Right forelimb (tissue), 1 donor: Measurements from ENCODE around the gene TNFAIP8L1.
"Not testable (repeated sequence)": the region's sequence is repeated elsewhere in the genome, so short reads cannot be mapped to it uniquely, and the experiment has no call there.

Source experiments
- DNase-seq: peaks from one replicate; pipeline ENCODE4 v3.0.0-alpha.2; 2018

The TNFAIP8L1 gene

DNA sequence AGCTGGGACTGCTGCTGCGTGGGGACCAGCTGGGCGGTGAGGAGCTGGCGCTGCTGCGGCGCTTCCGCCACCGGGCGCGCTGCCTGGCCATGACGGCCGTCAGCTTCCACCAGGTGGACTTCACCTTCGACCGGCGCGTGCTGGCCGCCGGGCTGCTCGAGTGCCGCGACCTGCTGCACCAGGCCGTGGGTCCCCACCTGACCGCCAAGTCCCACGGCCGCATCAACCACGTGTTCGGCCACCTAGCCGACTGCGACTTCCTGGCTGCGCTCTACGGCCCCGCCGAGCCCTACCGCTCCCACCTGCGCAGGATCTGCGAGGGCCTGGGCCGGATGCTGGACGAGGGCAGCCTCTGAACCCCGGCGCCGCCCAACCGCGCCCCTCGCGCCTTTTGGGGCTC is 12.8 kb downstream of the TNFAIP8L1 start:
- DNase-seq, result no peak

DNA sequence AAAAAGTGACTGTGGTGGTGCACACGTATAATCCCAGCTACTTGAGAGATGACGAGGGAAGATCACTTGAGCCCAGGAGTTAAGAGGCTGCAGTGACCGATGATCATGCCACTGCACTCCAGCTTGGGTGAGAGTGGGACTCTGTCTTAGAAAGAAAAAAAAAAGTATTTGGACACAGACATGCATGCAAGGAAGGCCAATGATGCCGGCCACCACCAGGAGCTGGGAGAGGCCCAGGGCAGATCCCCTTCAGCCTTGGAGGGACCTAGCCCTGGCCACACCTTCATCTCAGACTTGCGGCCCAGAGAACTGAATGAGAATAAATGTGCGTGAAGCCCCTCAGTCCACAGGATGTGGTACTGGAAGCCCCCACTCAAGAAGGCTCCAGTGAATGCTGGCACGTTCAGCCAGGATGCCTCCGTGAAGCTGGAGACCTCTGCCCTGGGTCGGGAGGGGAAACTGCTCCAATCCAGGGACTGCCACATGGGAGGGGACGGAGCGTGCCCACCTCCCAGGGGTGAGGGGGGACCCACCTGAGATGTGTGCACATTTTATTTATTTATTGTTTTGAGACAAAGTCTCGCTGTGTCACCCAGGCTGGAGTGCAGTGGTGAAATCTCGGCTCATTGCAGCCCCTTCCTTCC is 14.6 kb downstream of the TNFAIP8L1 start:
- no peak for DNase-seq

DNA sequence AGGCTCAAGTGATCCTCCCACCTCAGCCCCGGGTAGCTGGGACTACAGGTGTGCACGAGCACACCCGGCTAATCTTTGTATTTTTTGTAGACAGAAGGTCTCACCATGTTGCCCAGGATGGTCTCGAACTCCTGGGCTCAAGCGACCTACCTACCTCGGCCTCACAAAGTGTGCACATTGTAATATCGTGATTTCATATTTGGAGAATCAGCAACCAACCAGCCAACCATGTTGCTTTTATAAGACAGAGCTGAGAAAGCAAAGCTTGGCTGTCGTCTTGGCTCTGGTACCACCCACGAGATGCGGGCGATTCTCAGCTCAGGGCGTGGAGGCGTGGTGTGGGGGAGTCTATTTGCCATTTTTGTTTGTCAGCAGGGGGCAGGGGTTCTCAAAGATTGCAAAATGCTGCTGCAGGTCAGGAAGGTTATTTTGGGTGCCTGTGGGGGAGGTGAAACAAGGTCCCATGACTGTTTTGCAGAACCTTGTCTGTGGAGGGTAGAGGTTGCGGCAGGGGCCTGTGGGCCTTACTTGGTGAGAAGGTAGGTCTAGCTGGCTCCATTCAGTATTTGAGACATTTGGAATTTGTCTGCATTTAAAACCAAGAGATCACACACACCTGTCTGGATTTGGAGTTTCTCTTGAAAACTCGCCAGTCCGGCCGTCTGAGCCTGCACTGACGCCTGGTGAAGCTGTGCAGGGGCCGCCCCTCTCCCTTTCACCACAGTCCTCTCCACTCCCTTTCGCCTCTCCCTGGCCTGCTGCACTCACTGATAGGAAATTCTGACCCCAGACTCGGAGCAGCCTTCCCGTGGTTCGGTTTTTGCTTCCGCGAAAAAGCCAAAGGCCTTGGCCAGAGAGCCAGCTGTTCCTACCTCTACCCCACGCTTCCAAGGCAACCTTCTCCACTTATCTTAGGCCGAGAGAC is 15.4 kb downstream of the TNFAIP8L1 start:
- no peak for DNase-seq

DNA sequence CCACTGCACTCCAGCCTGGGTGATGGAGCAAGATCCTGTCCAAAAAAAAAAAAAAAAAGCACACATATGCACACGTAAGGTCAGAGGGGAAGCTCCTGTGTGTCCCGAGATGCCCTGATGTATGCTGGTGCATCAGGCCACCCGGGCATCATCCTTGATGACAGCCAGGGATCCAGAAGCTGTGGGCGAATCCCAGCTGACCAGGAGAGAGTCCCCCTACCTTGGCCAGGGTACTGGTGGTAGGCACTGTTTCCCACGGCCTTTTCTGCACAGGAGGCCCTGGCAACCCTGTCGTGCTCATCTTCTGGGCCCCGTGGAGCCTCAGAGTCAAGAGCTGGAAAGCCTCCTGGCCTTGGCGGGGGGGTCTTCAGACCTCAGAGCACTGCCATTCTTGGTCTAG is 16.8 kb downstream of the TNFAIP8L1 start:
- DNase-seq, result no peak

DNA sequence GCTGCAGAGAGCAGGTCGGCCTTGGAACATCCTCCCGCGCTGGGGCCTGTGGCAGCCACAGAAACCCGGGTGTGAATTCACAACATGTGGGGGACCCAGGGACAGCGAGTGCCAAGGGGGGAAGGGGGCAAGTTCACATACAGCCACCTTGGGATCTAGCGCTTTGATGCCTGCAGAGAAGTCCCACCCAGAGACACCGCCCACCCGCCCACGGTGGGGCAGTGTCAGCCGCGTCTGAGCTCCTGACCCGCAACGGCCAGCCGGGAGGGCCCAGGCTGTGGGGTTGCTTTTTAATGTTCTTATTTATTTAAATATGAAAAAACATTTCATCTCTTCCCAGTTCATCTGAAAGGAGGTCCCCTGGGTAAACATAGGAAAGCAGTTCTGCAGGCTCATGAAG is 17.9 kb downstream of the TNFAIP8L1 start:
- DNase-seq, result no peak

DNA sequence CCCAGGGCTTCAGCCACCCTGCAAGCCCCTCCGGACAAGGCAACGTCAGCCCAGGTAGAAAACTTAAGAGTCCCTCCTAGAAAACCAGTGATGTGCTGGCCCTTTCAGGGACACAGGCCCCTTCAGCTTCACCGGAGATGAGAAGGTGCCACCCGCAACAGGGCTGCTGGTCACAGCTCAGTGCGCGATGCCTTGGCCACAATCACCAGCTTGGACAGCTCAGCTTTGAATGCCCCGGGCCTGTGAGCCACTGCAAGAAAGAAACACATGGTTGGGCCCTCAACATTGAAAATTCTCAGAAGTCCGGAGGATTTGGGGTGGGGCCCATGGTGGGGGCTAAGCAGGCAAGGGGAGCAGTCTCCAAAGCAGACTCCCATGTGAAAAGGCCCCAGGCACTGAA is 18.5 kb downstream of the TNFAIP8L1 start:
- DNase-seq, result no peak

DNA sequence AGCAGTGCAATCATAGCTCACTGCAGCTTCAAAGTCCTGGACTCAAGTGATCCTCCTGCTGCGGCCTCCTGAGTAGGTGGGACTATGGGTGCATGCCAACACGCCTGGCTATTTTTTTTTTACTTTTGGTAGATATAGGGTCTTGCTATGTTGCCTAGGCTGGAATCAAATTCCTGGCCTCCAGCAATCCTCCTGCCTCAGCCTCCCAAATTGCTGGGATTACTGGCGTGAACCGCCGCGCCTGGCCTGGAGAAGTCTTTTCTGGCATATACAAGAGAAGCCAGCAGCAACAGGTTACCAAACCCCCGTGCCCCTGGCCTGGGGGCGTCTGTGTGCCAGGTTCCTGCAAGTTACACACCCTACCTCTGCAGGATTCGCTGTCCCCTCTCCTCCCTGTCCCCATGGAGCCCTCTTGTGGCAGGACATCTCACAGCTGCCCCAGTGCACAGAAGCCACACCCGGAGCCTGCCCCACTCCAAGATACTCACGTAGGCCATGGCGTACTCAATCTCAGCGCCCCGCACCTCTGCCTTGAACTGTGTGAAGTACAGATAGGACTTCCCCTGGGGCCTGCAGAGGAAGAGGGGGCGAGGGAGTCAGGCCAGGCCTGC is 21.0 kb downstream of the TNFAIP8L1 start:
- no peak for DNase-seq

DNA sequence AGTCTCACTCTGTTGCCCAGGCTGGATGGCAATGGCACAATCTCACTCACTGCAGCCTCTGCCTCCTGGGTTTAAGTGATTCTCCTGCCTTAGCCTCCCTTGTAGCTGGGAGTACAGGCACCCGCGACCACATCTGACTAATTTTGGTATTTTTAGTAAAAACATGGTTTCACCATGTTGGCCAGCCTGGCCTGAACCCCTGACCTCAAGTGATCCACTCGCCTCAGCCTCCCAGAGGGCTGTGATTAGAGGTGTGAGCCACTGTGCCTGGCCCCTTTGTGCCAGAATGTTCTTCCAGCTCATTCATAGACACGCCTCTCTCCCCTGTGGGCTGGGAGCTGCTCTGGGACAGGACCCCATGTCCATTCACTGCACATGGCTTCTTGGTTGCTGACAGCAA is 21.7 kb downstream of the TNFAIP8L1 start:
- no peak for DNase-seq

DNA sequence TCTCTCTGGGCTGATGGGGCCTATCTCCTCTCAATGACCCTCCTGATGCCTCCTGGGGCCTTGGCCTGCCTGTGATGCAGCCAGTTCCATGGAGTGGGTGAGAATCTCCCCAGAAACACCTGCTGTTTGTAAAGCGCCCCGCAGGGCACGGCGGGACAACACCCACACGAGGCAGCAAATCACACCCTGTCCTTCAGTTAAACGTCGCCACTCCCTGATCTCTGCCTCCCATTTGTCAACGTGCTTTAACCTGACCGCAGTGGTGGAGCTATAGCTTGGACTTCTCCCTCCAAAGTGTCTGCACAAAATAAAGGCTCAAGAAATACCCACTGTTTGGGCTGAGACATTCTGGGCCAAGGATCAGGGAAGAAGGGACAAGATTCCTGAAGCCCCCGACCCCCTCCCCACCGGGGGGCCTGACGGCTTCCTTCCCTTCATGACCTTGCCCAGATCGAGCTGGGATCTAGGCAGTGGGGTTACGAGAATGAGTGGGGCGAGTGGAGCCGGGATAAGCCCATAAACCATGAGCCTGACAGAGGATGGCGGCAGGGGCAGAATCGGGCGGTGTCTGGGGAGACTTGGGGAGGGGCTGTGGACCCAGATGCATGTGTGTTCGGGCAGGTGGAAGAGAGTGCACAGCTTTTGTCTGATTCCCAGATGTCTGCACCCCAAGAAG is 22.8 kb downstream of the TNFAIP8L1 start:
- DNase-seq, result no peak

DNA sequence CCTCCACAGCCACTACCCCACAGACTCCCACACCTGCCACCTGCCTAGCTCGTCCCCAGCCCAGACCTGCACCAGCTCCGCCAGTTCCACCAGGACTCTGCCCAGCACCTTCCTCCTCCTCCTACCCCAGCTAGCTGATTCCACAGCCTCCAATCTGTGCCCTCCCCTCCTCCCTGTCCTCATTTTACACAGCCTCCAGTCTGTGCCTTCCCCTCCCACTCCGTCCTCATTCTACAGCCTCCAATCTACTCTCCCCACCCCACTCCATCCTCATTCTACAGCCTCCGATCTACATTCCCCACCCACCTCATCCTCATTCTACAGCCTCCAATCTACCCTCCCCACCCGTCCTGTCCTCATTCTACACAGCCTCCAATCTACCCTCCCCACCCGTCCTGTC is 23.5 kb downstream of the TNFAIP8L1 start:
- no peak for DNase-seq

DNA sequence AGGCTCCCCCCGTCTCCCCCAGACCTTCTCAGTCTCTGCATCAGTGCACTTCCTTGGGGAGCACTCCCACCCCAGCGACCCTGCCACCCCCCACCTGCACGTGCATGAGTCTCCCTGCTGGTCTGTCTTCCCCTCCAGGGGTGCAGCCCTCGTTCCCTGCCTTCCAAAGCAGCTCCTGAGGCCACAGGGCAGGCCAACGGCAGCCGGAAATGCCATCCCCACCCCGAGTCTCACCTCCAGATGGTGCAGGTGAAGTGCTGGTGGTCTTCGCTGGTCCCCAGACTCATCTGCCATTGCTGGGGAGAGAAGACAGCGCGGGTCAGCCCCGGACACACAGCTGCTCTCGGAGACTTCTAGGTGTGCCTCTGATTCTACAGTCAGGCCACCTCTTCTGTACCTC is 25.3 kb downstream of the TNFAIP8L1 start:
- DNase-seq, result no peak

DNA sequence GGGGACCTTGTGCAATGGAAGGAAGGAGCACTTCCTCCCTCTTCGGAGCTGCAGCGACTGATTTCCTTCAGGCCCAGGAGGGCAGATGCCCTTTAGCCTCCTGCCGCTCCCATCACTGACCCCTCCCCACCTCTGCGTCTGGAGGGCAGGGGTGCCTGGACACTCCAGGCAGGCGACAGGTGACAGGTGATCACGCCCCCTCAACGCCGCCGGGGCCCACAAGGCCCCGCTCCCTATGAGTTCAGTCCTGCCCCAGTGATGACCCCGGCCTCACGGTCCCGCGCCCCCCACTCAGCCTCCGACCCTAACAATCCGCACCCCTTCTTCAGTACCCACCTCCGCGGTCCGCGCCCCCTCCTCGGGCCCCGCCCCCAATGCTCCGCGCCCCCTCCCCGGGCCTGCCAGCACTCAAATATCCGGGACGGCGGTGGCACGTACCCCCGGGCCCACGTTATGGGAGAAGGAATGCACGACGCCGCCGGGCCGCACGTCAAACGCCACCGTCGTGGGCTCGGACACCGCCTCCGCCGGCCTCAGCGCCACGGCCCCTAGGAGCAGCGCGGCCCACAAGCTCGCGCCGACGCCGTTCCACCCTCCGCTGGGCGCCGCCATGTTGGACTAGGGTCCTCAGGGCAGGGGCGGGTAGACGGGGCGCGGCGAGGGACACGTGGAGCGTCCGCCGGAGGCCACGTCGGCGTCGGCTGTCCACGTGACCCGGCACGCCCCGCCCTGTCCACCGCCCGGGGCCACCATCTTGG is 30.6 kb downstream of the TNFAIP8L1 start, which contains the start of gene MYDGF:
TSS of gene MYDGF (minus strand) at position 620 of the 758 bp plus-strand sequence. CDS start at position 612, 8 bp downstream.
- peak; percentile 94 for DNase-seq

DNA sequence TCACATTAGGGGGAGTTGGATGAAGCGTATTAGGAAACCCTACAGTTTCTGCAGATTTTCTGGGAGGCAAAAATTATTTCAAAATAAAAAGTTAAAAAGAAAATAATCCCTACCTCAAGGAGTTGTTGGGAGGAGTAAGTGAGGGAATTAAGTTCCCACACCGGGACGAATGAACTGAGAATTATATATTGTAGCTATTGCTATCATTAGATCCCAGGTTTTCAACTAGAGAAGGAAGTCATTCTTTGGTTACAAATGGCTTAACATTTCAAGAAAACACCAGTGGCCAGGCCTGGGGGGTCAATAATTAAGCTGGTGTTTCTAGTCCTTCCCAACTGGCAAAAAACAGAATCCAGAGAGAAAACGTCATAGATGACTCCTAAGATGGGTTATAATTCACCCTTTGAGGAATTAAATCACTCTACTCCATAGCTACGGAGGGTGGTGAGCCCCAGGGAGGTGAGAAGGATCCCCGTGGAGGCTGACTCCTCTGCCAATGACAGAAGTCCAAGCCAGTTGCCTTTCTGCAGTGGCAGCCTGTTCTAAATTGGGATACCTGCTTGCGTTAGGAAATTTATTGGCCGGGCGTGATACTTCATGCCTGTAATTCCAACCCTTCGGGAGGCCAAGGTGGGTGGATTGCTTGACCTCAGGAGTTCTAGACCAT is 32.0 kb downstream of the TNFAIP8L1 start:
- no peak for DNase-seq

DNA sequence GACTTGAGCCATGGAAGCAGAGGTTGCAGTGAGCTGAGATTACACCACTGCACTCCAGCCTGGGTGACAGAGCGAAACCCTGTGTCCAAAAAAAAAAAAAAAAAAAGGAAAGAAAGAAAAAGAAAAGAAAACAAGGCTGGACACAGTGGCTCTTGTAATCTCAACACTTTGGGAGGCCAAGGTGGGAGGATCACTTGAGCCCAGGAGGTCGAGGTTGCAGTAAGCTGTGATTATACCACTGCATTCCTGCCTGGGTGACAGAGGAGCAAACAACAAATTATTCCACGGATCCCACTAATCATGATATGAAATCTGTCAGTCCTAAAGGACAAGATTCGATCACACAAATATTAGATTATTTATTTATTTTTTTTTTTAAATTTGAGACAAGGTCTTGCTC is 33.9 kb downstream of the TNFAIP8L1 start:
- DNase-seq, result no peak

DNA sequence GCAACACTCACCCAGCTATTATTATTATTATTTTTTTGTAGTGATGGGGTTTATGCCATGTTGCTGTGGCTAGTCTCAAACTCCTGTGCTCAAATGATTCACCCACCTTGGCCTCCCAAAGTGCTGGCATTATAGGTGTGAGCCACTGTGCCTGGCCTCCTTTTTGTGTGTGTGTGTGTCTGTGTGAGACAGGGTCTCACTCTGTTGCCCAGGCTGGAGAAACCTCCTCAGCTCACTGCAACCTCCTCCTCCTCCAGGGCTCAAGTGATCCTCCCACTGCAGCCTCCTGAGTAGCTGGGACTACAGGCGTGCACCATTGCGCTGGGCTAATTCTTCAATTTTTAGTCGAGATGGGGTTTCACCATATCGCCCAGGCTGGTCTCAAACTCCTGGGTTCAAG is 34.4 kb downstream of the TNFAIP8L1 start:
- no peak for DNase-seq

DNA sequence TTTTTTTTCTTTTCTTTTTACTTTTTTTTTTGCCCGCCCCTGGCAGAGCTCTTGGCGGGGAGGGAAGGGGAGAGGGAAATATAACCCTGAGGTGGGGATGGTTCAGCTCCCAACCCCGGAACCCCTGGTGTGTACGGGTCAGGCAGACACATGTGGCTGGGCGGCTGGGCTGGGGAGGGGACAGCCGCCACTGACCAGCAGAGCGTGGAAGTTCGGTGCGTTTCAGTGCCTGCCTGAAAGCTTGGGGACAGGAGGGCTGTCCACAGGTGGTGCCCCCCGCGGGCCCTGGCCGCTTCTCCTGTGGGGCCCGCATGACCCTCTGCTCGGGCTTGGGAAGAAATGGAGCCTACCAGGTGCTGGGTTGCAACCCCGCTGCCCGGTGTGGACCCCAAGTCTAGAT is 36.0 kb downstream of the TNFAIP8L1 start:
- DNase-seq, result no peak

DNA sequence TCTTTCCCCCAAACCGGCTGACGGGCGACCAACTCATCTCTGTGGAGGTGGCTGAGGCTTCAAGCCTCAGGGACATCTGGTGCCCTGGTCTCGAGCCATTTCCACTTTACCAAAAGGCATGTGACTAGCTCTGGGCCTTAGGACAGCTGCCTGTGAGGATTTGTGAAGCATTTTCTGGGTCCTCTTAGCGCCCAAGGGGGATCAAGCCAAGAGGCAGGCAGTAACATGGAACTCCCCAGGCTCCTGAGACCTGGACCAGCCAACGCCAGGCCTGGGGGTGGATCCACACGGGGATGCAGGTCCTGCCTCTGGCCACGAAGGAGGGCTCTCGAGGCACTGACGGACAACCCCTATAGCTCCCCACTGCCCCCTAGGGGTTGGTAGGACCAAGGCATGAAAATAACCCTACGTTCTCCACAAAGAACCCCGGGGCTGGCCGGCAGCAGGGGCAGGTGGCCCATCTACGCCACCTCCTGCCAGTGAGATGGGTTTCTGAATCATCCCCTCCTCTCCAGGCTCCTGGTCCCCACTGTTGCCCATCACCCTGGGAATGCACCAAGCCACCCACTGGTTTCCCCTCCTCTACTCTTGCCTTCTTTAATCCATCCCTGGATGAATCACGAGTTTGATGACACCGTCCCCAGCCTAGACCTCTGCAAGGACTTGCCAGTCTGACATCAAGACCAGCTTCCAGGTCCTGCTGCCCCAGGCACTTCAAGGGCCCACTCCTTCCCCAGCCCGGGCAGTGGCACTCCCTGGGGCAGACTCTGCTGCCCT is 37.8 kb downstream of the TNFAIP8L1 start:
- no peak for DNase-seq

DNA sequence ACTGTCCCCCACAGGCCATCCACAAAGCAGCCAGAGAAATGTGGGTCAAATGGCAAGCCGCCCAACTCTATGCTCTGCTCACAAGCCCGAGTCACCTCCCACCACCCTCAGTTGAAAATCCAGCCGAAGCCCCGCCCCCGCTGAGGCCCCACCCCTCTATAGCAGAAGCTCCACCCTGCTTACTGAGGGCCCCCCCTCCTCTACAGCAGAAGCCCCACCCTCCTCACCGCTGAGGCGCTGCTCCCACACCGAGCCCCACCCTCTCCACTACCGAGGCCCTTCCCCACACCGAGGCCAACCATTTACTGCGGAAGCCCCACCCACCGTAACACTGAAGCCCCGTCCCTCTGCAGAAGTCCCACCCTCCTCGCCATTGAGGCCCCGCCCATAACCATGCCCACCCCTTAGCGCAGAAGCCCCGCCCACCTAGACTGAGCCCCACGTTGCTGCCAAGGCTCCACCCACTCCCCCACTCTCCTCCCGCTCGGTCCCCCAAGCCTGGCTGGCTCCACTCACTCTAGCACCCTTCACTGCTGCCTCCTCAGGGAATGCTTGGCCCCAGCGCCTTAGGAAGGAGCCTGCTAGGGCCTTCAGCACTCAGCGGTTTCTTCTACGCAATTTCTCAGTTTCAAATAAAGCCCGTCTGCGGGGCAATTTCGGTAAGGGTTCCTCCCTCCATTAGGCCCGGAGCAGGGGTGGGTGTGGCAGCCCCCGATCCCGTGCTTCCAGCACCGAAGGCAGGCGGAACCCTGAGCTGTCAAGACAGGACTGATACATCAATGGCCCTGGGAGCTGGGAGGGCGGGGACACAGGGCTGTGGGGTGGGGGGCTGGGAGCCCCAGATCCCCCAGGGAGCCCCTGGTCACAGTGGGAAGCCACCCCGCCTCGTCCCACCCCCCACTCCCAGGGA is 39.8 kb downstream of the TNFAIP8L1 start:
- no peak for DNase-seq

DNA sequence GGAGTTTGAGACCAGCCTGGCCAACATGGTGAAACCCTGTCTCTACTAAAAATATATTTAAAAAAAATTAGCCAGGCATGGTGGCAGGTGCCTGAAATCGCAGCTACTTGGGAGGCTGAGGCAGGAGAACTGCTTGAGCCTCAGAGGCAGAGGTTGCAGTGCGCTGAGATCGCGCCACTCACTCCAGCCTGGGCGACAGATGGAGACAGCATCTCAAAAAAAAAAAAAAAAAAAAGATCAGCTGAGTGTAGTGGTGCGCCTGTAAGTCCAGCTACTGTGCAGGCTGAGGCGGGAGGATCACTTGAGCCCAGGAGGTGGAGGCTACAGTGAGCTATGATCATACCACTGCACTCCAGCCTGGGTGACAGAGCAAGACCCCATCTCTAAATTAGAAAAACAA is 40.7 kb downstream of the TNFAIP8L1 start:
- DNase-seq, result not testable (repeated sequence)
